GM19240 (cell line): Measurements from ENCODE around the gene VPS11.

ENCODE experiments used
- DNase-seq: peaks from one replicate; pipeline ENCODE4 v3.0.0; 2011; ENCODE audit warnings: low spot score; ENCODE audit not compliant: insufficient read length

Gene VPS11

DNA sequence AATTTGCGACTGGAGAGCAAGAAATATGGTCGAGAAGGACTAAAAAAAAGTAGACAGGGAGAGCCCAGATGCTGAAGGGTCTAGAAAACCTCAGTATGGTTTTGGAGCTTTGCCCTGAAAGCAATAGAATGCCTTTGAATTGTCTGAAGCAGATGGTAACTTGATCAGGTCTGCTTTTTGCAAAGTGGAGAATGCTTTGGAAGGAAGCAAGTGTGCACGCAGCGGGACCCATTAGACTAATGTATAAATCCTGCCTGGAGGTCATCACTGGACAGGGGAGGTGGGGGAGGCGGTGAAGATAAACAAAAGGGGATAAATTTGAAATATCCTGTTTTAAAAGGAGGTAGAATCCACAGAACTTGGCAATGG lies 53.0 kb downstream of the VPS11 start:
- no peak for DNase-seq

DNA sequence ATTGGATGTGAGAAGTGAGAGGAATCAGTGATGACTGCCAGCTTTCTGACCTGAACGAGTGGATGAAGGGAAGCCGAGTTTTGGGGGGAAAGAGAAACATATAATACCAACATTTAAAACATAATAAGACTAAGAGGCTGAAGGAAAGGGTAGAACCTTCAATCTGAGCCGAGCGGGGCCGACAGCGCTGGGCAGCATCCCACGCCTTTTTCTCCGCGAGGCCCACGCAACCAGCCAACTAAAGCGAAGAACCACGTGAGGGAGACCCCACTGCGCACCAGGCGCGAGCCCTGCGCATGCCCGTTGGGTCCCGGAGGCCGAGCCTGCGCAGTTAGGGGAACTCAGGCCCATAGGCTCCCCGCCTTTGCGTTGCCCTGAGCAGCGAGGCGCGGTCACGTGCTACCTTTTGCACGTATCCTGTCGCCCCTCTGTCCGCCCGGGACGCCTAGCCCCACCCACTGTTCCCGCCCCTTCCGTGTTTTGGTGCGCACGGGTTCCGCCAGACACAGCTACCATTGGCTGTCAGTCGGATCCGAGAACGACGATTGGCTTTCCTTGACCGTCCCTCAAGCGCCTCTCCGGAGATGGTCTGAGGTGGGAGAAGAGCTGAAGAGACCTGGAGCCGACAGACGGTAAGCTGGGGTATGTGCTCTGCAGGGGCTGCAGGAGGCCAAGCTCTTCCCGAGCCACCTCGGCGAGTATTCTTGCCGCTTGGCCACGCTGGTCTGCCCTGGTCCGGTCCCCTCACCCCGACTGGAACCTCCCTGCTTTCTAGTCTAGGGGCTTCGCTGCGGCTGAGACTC lies 53.6 kb downstream of the VPS11 start, which contains the start of gene HINFP:
TSS of gene HINFP (plus strand) at position 573 of the 803 bp plus-strand sequence. CDS start 5,365 bp downstream, outside the sequence.
- peak; percentile 98 for DNase-seq

DNA sequence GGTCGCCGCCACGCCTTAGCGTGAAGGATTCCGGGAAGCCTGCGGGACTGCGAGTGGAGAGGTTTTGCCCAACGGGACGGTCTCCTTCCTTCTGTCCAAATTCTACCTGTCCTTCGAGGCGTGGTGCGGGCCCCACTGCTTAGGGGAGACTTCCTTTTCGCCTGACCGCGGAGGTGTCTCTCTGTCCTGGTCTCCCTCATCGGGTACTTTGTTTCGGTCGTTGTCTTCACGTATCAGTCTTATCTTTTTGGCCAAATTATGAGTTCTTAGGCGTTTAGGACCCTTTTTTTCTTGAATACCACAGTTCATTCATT lies 54.1 kb downstream of the VPS11 start:
- DNase-seq = no peak

DNA sequence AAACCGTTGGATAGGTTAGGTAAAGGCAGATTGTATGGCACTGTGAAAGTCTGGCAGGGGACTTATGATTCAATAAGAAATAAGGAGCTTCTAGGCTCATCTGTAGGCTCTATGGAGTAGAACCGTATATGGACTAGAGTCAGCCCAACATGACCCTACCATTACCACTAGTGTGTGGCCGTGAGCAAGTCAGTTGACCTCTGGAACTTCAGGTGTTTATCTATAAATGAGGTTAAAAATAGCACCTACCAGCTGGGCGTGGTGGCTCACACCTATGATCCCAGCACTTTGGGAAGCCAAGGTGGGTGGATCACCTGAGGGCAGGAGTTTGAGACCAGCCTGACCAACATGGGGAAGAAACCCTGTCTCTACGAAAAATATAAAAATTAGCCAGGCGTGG lies 58.2 kb downstream of the VPS11 start:
- no peak for DNase-seq

DNA sequence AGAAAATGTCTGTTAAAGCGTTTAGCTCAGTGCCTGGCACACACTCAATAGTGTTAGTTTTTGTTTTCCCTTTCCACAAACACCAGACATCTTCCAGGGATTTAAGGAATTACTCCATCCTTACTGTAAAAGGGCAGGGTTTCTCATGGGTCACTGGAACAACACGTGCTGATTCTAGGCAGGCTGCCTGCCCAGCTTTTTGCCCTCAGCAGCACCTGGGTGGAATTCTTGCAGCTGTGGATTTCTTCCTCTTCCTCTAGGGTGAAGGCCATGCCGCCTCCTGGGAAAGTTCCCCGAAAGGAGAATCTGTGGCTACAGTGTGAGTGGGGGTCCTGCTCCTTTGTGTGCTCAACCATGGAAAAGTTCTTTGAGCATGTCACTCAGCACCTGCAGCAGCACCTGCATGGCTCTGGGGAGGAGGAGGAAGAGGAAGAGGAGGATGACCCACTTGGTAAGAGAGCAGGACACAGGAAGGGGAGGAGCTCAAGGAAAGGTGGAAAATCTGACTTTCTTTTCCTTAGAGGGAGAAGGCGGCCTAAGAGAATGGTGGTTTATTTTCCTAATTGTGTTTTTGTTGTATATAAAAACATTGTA lies 59.2 kb downstream of the VPS11 start:
- no peak for DNase-seq

DNA sequence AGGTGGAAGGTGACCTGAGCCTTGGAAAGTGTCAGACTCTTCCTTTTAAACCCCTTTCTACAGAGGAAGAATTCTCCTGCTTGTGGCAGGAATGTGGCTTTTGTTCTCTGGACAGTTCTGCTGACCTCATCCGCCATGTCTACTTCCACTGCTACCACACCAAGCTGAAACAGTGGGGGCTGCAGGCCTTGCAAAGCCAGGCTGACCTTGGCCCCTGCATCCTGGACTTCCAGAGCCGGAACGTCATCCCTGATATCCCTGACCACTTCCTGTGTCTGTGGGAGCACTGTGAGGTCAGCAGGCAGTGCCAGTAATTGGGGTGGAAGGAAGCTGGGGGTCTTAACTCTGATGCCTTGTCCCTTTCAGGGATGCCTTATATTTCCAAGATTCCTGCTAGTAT lies 63.0 kb downstream of the VPS11 start:
- no peak for DNase-seq
